SW 1271 (cell line): ENCODE measurements around the gene CCDC51.
"Not testable (repeated sequence)": the region's sequence is repeated elsewhere in the genome, so short reads cannot be mapped to it uniquely, and the experiment has no call there.

Experiments used
- DNase-seq, 2 experiments: peaks; one replicate each; lab custom pipeline; 2025; lab: John Stamatoyannopoulos, UW

CCDC51 gene

GRCh38 chr3:48405971-48406370 is 33.9 kb downstream of the CCDC51 start:
- no peak for DNase-seq

- DNase-seq = no peak
Measured at GRCh38 chr3:48405343-48405881, 34.5 kb downstream of the CCDC51 start.

GRCh38 chr3:48404440-48405342 is 35.2 kb downstream of the CCDC51 start:
- no peak for DNase-seq

- DNase-seq = no peak
Measured at GRCh38 chr3:48403533-48404439, 36.1 kb downstream of the CCDC51 start.

DNA sequence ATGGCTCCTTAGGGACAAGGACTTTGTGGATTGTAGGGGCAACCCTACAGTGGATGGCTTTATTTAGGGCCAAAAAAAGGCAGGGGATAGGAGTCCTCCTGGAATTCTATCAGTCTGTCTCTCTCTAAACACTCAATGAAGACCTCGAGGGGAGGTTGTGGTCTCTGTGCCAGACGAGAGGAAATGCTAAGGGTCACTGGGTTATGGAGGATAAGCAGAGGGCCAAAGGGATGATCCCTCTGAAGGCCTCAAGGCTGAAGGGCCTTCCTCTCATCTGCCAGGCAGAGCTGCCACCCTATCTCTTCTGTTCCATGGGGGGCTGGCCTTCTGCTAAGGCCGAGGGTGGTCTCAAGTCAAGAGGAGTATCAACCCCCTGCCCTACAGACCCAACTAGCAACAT is 37.0 kb downstream of the CCDC51 start:
- DNase-seq = no peak

- DNase-seq = no peak
Measured at GRCh38 chr3:48402281-48402732, 37.6 kb downstream of the CCDC51 start.

DNA sequence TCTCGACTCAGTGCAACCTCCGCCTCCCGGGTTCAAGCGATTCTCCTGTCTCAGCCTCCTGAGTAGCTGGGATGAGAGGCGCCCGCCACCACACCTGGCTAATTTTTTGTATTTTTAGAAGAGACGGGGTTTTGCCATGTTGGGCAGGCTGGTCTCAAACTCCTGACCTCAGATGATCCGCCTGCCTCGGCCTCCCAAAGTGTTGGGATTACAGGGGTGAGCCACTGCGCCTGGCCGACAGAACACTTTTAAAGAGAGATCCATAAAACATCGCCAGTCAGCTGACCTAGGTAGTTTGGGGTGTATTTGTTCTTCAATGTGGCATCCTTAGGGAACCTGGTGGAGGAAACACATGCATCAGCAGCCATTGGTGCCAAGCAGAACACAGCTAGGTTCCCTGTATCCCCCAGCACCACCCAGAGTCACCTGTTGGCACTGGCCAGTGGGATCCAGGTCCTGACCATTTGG is 38.5 kb downstream of the CCDC51 start:
- DNase-seq = not testable (repeated sequence)

- DNase-seq = peak in 1 of 2 experiments; percentile 19
Measured at GRCh38 chr3:48400824-48401433, 39.0 kb downstream of the CCDC51 start.

- DNase-seq = no peak
Measured at GRCh38 chr3:48399387-48400172, 40.3 kb downstream of the CCDC51 start.

DNA sequence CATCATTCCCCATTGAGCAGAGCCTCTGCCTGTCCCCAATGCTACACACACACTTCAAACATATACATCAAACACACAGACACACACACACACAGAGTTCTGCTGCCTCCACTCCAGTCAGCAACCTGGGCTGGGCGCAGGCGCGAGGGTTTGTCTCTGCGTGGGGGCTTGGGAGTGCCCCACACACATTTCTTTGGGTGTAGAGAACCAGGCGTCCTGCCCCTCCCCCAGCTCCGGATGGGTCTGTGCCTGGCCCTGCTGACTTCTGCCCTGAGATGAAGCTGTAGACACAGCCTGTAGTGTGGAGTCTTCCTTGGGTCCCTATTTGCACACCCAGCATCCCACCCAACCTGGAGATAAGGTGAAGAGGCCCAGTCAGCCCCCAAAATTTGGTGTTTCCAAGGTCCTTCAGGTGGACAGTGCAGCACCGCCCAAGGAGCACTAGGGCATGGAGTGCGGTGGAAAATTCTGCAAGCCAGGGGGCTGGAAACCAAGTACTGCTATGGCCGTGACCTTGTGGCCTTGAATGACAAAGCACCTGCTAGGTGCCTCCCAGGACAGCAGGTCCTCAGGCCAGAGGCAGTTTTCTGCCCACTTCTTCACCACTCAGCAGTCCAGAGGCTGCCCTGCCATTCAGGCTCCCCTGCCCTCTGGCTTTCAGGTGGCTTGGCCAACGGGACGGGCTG is 41.1 kb downstream of the CCDC51 start:
- no peak for DNase-seq

DNA sequence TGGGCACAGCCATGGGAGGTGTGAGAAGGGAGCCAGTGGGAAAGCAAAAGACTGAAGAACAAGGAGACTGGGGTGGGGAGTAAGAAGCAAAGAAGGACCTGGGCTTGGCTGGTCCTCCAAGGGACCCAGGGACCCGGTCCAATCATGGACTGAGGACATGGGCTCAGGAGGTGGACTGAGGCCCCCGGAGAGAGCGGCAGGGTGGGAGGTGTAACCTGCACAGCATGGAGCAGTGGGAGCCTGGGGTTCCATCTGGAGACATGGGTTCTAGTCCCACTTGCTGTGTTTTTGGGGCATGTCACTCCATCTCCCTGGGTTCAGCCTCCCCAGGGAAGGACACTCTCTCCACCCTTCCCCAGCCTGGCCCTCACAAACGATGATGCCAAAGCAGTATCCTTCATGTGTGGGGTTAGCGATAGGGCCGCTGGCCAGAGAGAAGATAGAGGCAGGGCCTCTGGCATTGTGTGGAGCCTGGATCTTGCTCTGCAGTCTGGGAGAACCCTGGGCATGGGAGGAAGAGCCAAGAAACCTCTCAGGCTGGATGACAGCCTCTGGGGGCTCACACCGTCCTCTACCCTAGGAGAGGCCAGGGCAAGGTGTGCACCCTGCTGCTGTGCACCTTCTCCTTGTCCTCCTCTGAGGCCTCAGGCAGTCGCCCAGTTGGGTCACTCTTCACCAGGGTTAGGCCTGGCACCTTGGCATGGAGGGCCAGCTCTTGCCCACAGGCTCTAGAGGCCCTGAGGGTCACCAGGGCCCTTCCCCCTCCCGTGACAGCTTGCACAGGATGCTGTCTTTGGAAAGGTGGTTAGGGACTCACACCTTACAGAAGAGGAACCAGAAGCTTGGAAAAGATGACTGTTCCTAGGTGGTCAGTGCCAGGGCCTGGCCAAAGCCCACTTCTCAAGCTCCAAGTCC is 41.9 kb downstream of the CCDC51 start:
- DNase-seq = no peak

GRCh38 chr3:48395714-48396113 is 44.2 kb downstream of the CCDC51 start:
- DNase-seq = no peak

DNA sequence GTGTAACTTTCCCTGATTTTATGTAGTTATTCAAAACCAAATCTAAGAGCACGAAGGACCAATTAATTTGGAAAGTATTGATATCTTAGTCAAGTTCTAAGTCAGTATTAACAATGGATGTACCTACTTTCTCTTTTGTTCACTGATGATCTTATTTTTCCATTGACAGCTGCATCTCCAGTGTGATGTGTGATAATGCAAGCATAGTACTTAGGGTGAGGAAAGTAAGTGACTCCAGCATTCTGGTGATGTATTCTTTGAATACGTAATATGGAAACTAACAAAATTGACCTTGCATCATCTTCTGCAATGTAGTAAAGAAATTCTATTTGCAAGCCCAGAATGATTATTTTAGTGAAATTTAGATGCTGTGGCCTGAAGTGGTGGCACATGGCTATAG is 45.5 kb downstream of the CCDC51 start:
- no peak for DNase-seq

- DNase-seq = no peak
Measured at GRCh38 chr3:48388966-48389365, 51.0 kb downstream of the CCDC51 start.

GRCh38 chr3:48387634-48388033 is 52.3 kb downstream of the CCDC51 start:
- DNase-seq = no peak
